A549 treated with CpdA at 1 μM for 4 hours (cell line): ENCODE data around the gene NIFK. TPM values are rescaled to one million over a fixed set of nuclear protein-coding genes. Genes with fewer than 3 reads are reported as not detected.

Experiments
- total RNA-seq: library from RNA; stranded (reverse); fragments of 200-300 nt; extraction: Qiagen RNA extraction; gene quantifications from 5 replicates; pipeline ENCODE4 v1.2.3, GENCODE V29; 2022; ENCODE audit warnings: low read depth

The NIFK gene
- 66.4 to 82.6 TPM (median 72.5 TPM) in 5 replicates for total RNA-seq

DNA sequence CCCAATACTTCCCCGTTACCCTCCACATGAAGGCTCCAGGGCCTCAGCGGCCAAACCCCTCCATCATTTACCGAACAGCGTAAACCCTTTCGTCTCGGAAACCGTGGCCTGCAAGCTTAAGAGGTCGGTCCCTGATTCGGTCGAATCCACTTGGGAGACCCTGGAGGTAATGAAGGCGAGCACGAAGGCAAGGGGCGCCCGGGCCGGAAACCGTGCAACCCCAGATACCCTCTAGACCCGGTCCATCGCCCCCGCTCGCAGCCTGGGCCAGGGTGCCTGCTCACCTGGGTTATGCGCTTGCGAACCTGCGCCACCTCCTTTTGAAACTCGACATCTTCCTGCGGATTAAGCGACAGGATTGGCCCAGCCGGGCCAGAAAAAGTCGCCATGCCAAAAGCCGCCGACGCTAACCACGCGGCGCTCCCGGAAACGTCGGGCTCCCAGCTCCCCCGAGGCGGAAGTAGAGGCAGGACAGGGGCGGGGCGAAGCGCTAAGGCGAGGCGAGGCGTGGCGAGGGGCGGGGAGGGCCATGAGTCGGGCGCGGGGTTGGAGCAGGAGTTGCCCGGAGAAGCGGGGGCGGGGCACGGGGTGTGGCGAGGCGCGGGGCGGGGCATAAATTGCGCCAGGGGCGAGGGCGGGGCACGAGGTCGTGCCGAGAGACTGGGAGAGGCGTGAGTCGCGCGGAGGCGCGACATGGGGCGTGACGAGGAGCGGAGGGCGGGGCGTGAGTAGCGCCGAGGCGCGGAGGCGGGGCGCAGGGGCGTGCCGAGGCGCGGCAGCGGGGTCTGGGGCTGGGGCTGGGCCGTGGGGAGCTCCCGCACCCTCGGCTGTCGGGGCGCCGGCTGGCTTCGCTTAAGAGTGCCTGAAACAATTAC, at the start of gene NIFK:
Gene NIFK, minus strand, starts transcription at position 414 of the 875 bp plus-strand sequence. Its CDS starts 25 bp downstream, at position 389.

DNA sequence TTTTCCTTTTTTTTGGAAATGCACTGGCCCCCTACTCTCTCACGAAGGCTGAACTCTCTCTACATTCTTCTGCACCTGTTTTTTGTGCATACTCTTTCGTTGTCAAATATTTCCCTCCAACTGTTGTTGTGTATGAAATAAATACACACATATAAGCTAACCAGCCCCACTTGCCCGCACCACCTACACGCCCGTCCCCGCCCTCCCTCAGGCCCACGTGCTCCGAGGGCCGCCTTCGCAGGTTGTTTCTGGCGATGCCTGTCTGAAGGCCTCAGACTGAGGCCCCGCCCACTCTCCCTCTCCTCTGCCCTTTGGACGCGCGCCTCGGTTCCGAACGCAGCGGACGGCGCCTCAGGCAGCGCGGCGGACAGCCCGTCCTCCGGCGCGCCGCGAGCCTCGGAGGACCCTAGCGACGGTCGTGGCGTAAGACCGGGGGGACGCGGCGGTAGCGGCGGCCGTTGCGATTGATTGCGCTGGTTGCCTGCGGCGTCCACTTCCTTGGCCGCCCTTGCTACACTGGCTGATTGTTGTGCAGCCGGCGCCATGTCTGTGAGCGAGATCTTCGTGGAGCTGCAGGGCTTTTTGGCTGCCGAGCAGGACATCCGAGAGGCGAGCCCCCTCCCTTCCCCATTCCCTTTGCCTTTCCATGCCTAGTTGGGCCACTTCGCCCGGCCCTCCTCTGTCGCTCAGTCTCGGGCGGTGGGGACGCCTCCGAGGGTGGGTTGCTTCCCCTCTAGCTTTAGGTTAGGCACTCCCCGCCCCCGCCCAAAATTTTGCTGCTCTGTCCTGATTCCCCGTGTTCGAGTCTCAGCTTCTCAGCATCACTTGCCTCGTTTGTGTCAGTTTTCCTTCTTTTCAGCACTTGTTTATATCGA, 18.8 kb upstream of the NIFK start, which contains the start of gene TSN:
Gene TSN, plus strand, starts transcription at position 415 of the 875 bp plus-strand sequence. Its CDS starts 129 bp downstream, at position 544.

Other genes with a start within 250 kb of the NIFK start
- gene RNU4ATAC, start 206.0 kb downstream of the NIFK start, total RNA-seq: not detected in 5 replicates
- gene CLASP1, start 87.4 kb downstream of the NIFK start, total RNA-seq: 12.2 to 20.4 TPM (median 16.6 TPM) in 5 replicates
- gene TSN, start 18.8 kb upstream of the NIFK start, total RNA-seq: 58.6 to 64.0 TPM (median 60.0 TPM) in 5 replicates